ENCODE measurements around the gene ZNF692. TPM values are rescaled to one million over a fixed set of nuclear protein-coding genes. Genes with fewer than 3 reads are reported as not detected.
A peak's percentile ranks its signal among the peaks of the same experiment; 100 is the strongest.

Gene ZNF692
- total and polyA plus RNA-seq, 2 of the 13 experiments (the other 11 are each of a cell fraction or from before 2014, with no cell fraction given): 27.3 to 45.8 TPM

DNA sequence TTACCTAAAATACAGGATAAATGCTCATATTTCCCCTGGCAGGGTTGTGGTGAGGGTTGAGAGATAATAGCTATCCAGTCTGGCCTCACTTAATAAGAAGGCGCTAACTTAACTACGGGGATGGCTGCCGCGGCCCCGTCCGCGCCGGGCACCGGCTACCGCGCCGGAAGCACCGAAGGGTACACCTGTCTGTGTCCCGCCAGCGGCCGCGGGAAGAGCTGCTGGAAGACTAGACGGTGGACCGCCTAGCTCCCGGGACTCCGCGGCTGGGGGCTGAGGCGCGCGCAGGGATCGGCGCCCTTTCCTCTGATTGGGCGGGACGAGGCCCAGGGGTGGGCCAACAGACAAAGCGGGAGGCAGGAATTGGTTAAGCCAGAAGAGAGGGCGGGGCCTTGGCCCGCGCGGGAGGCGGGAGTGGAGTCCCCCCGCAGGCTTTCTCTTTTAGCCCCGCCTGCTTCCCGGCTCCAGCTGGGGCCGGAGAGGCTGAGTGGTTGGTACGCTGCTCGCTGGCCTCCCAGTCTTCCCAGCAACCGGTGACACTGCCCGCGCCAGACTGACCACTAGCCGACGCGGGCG is 21.0 kb downstream of the ZNF692 start, which contains the start of gene ZNF672 (continued):
- TF ChIP-seq ZNF609 (CRISPR knock-in tag; IDR thresholded peaks at IDR 0.05; ENCODE audit: borderline replicate concordance): no peak; the same call in 1 of the 2 replicates
- TF ChIP-seq ZMAT5 (CRISPR knock-in tag; IDR thresholded peaks at IDR 0.05; ENCODE audit: borderline replicate concordance, low read depth): no peak
- no peak for TF ChIP-seq HCFC1 (IDR thresholded peaks at IDR 0.05; ENCODE audit: low read depth, low read length)
- TF ChIP-seq, protein P1, sequence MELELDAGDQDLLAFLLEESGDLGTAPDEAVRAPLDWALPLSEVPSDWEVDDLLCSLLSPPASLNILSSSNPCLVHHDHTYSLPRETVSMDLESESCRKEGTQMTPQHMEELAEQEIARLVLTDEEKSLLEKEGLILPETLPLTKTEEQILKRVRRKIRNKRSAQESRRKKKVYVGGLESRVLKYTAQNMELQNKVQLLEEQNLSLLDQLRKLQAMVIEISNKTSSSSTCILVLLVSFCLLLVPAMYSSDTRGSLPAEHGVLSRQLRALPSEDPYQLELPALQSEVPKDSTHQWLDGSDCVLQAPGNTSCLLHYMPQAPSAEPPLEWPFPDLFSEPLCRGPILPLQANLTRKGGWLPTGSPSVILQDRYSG (CRISPR knock-in tag; IDR thresholded peaks at IDR 0.05): no peak
- no peak for TF ChIP-seq ZNF570 (CRISPR knock-in tag; IDR thresholded peaks at IDR 0.05; ENCODE audit: borderline replicate concordance)
- no peak for TF ChIP-seq CENPT (CRISPR knock-in tag; IDR thresholded peaks at IDR 0.05; ENCODE audit: low read depth)
- TF ChIP-seq ZNF446 (CRISPR knock-in tag; IDR thresholded peaks at IDR 0.05): 0 out of 2 replicates have a peak, but pooled peaks have one; percentile 61
- TF ChIP-seq ZNF230 (CRISPR knock-in tag; IDR thresholded peaks at IDR 0.05): no peak; the same call in 1 of the 2 replicates
- TF ChIP-seq FOSL1 (CRISPR knock-in tag; IDR thresholded peaks at IDR 0.05; ENCODE audit: borderline replicate concordance): no peak
- no peak; the same call in none of the 2 replicates for TF ChIP-seq SPEN (CRISPR knock-in tag; IDR thresholded peaks at IDR 0.05; ENCODE audit: low read depth)
- peak; percentile 55; the same call in 1 of the 2 replicates for TF ChIP-seq ETV5 (CRISPR knock-in tag; IDR thresholded peaks at IDR 0.05; ENCODE audit: borderline replicate concordance)
- TF ChIP-seq BCL3 (CRISPR knock-in tag; IDR thresholded peaks at IDR 0.05): no peak
- TF ChIP-seq ZNF546 (CRISPR knock-in tag; conservative IDR thresholded peaks at IDR 0.05): peak; percentile 86
- no peak for TF ChIP-seq CBX5 (CRISPR knock-in tag; IDR thresholded peaks at IDR 0.05; ENCODE audit: borderline replicate concordance)
- no peak for TF ChIP-seq ZNF567 (CRISPR knock-in tag; IDR thresholded peaks at IDR 0.05; ENCODE audit: borderline replicate concordance)
- no peak; the same call in 1 of the 2 replicates for TF ChIP-seq ZBTB38 (CRISPR knock-in tag; IDR thresholded peaks at IDR 0.05)
- no peak for TF ChIP-seq CEBPZ (IDR thresholded peaks at IDR 0.05; ENCODE audit: low read length)
- peak; percentile 62 for TF ChIP-seq PHF21A (CRISPR knock-in tag; IDR thresholded peaks at IDR 0.05)
- no peak for TF ChIP-seq MTF1 (CRISPR knock-in tag; IDR thresholded peaks at IDR 0.05)

Data from HepG2 (cell line).